HepG2 (cell line): Measurements from ENCODE around the gene LRRN4CL. TPM values are rescaled to one million over a fixed set of nuclear protein-coding genes. Genes with fewer than 3 reads are reported as not detected.
A peak's percentile ranks its signal among the peaks of the same experiment; 100 is the strongest.

Experiments used
- AGO1 ChIP-seq: fragments of 200-400 bp; formaldehyde crosslinking; IDR thresholded peaks from 2 replicates; pipeline ENCODE4 v1.6.1; 2017; ENCODE audit warnings: mild to moderate bottlenecking, low read depth, low read length, moderate library complexity; ENCODE audit not compliant: poor library complexity, severe bottlenecking
- BCL3 ChIP-seq: sonication (generic); formaldehyde crosslinking; IDR thresholded peaks from 2 replicates; pipeline ENCODE4 v1.5.1; 2020; ENCODE audit warnings: mild to moderate bottlenecking, missing genetic modification reagents, moderate library complexity
- ELF1 ChIP-seq: sonication (generic); formaldehyde crosslinking; IDR thresholded peaks from 2 replicates; pipeline ENCODE4 v1.4.0; 2020; ENCODE audit warnings: missing genetic modification reagents
- GABPA ChIP-seq, 2 experiments: IDR thresholded peaks; 2 replicates each; pipeline ENCODE4 v1.6.1; 2011 to 2016; ENCODE audit warnings: low read depth in 2 of 2, low read length in 1 of 2, missing biosample characterization in 1 of 2, missing genetic modification characterization in 1 of 2
- HDAC2 ChIP-seq: sonication (generic); formaldehyde crosslinking; IDR thresholded peaks from 2 replicates; pipeline ENCODE4 v1.4.0; 2020; ENCODE audit warnings: missing genetic modification reagents
- HMGXB4 ChIP-seq, 2 experiments: sonication (generic) in 1 of 2; formaldehyde crosslinking in 1 of 2; IDR thresholded peaks; 2 replicates each; pipeline versions ENCODE4 v1.4.0 to v1.6.1; 2018 to 2020; ENCODE audit warnings: missing genetic modification reagents in 2 of 2, borderline replicate concordance in 1 of 2, low read depth in 1 of 2, mild to moderate bottlenecking in 1 of 2, missing biosample characterization in 1 of 2
- KMT2B ChIP-seq: IDR thresholded peaks from 2 replicates; pipeline ENCODE4 v1.6.1; 2016; ENCODE audit warnings: missing genetic modification reagents, missing compliant biosample characterization
- MTERF4 ChIP-seq: sonication (generic); formaldehyde crosslinking; IDR thresholded peaks from 2 replicates; pipeline ENCODE4 v1.8.0; 2023; ENCODE audit warnings: mild to moderate bottlenecking, missing genetic modification reagents
- PATZ1 ChIP-seq: sonication (generic); formaldehyde crosslinking; IDR thresholded peaks from 2 replicates; pipeline ENCODE4 v1.4.0; 2020; ENCODE audit warnings: missing genetic modification reagents
- POLR2AphosphoS5 ChIP-seq: IDR thresholded peaks from 2 replicates; pipeline ENCODE4 v1.6.1; 2012; ENCODE audit warnings: low read depth, low read length
- REPIN1 ChIP-seq: sonication (generic); formaldehyde crosslinking; IDR thresholded peaks from 2 replicates; pipeline ENCODE4 v1.8.0; 2022; ENCODE audit warnings: missing genetic modification reagents, low read depth, mild to moderate bottlenecking, borderline replicate concordance
- RFX3 ChIP-seq: IDR thresholded peaks from 2 replicates; pipeline ENCODE4 v1.6.1; 2016; ENCODE audit warnings: missing biosample characterization, missing genetic modification reagents
- ZBTB7A ChIP-seq: sonication (generic); formaldehyde crosslinking; IDR thresholded peaks from 2 replicates; pipeline ENCODE4 v1.8.0; 2022; ENCODE audit warnings: mild to moderate bottlenecking, missing genetic modification reagents
- ZNF232 ChIP-seq: sonication (generic); formaldehyde crosslinking; IDR thresholded peaks from 2 replicates; pipeline ENCODE4 v1.4.0; 2020; ENCODE audit warnings: missing genetic modification reagents, borderline replicate concordance
- ZNF430 ChIP-seq: sonication (generic); formaldehyde crosslinking; IDR thresholded peaks from 2 replicates; pipeline ENCODE4 v1.9.0; 2021; ENCODE audit warnings: mild to moderate bottlenecking, missing genetic modification reagents
- ZNF501 ChIP-seq: sonication (generic); formaldehyde crosslinking; IDR thresholded peaks from 2 replicates; pipeline ENCODE4 v1.5.1; 2020; ENCODE audit warnings: mild to moderate bottlenecking, moderate library complexity, missing genetic modification reagents
- ZNF546 ChIP-seq: sonication (generic); formaldehyde crosslinking; conservative IDR thresholded peaks from 2 replicates; pipeline ENCODE4 v1.8.1; 2023; ENCODE audit warnings: mild to moderate bottlenecking, missing genetic modification reagents
- ZNF598 ChIP-seq: sonication (generic); formaldehyde crosslinking; IDR thresholded peaks from 2 replicates; pipeline ENCODE4 v1.5.1; 2020; ENCODE audit warnings: mild to moderate bottlenecking, missing genetic modification reagents, borderline replicate concordance
- ZNF761 ChIP-seq: sonication (generic); formaldehyde crosslinking; conservative IDR thresholded peaks from 2 replicates; pipeline ENCODE4 v1.4.0; 2020; ENCODE audit warnings: mild to moderate bottlenecking, missing genetic modification reagents
- ZNF776 ChIP-seq: sonication (generic); formaldehyde crosslinking; IDR thresholded peaks from 2 replicates; pipeline ENCODE4 v1.4.0; 2020; ENCODE audit warnings: mild to moderate bottlenecking, missing genetic modification reagents
- polyA plus RNA-seq, 8 experiments: library from polyadenylated mRNA; depleted of rRNA in 3 of 8; stranded (reverse) in 7 of 8; unstranded in 1 of 8; fragments of >200 nt; fragmentation: Illumina TruSeq in 4 of 8; extraction: Trizol in 4 of 8; gene quantifications; 2 replicates each; pipeline versions ENCODE4 v1.2.1 to v1.2.3, GENCODE V29; 2011 to 2016; ENCODE audit warnings: low read depth in 4 of 8, missing spikeins in 1 of 8, mixed read lengths in 1 of 8; ENCODE audit not compliant: insufficient read depth in 1 of 8
- total RNA-seq, 5 experiments: library from RNA; depleted of rRNA; stranded (reverse); fragments of >200 nt; fragmentation: Illumina TruSeq; extraction: Trizol; gene quantifications; 2 replicates each; pipeline ENCODE4 v1.2.3, GENCODE V29; 2016; ENCODE audit warnings: low read depth in 1 of 5

LRRN4CL gene
- total and polyA plus RNA-seq, 2 of the 13 experiments (the other 11 are each of a cell fraction or from before 2014, with no cell fraction given), result 0.11 TPM; not detected in 1

GRCh38 chr11:62705880-62706849 lies 16.8 kb upstream of the LRRN4CL start (continued):
- peak in 1 of 2 experiments; percentile 17; a peak in 1 of 4 replicates for TF ChIP-seq HMGXB4 (CRISPR knock-in tag; IDR thresholded peaks at IDR 0.05; ENCODE audit: borderline replicate concordance in 1 of 2, low read depth in 1 of 2)
- TF ChIP-seq AGO1, result peak; percentile 85
- peak; percentile 75 for TF ChIP-seq BCL3 (CRISPR knock-in tag)
- 0 out of 2 replicates have a peak, but pooled peaks have one; percentile 59 for TF ChIP-seq ZNF546
- no peak for TF ChIP-seq ZNF761 (CRISPR knock-in tag)
- TF ChIP-seq HDAC2 (CRISPR knock-in tag), result 0 out of 2 replicates have a peak, but pooled peaks have one; percentile 12
- peak; percentile 42; the same call in 1 of the 2 replicates for TF ChIP-seq REPIN1 (CRISPR knock-in tag)
- 0 out of 2 replicates have a peak, but pooled peaks have one; percentile 64 for TF ChIP-seq ZNF430 (CRISPR knock-in tag)
- TF ChIP-seq KMT2B (CRISPR knock-in tag), result 0 out of 2 replicates have a peak, but pooled peaks have one; percentile 32
- TF ChIP-seq ZNF598 (CRISPR knock-in tag), result no peak; the same call in 1 of the 2 replicates
- TF ChIP-seq POLR2AphosphoS5, result peak; percentile 66
- TF ChIP-seq GABPA (IDR thresholded peaks at IDR 0.05; ENCODE audit: low read depth, low read length), result peak; percentile 83
- TF ChIP-seq GABPA (CRISPR knock-in tag; IDR thresholded peaks at IDR 0.05; ENCODE audit: low read depth), result peak; percentile 88
- TF ChIP-seq ZNF501 (CRISPR knock-in tag), result peak; percentile 78
- TF ChIP-seq MTERF4 (CRISPR knock-in tag), result 0 out of 2 replicates have a peak, but pooled peaks have one; percentile 55
- TF ChIP-seq RFX3 (CRISPR knock-in tag), result peak; percentile 87
- no peak for TF ChIP-seq ZBTB7A (CRISPR knock-in tag)
- peak; percentile 90 for TF ChIP-seq ELF1
- peak; percentile 92 for TF ChIP-seq PATZ1 (CRISPR knock-in tag)
- TF ChIP-seq ZNF776 (CRISPR knock-in tag), result 0 out of 2 replicates have a peak, but pooled peaks have one; percentile 59
- peak; percentile 48; the same call in 1 of the 2 replicates for TF ChIP-seq ZNF232 (CRISPR knock-in tag)
